Small intestine (tissue), 7 donors: ENCODE results near the gene GRID2IP. TPM values are rescaled to one million over a fixed set of nuclear protein-coding genes. Genes with fewer than 3 reads are reported as not detected.
A peak's percentile ranks its signal among the peaks of the same experiment; 100 is the strongest.
"Not testable (repeated sequence)": the region's sequence is repeated elsewhere in the genome, so short reads cannot be mapped to it uniquely, and the experiment has no call there.

Source experiments
- DNase-seq, 2 donors: peaks; one replicate each; pipeline versions ENCODE4 v3.0.0 to v3.0.0-alpha.2; 2013
- FAIRE-seq: peaks from 2 replicates; lab custom pipeline; 2012; peaks lifted over from hg19 to GRCh38; lab: Jason Lieb, UNC
- H3K27ac ChIP-seq, 3 donors: one replicate each; pipeline ENCODE4 v1.5.1; 2013; ENCODE audit warnings: low read length in 2 of 3, mild to moderate bottlenecking in 2 of 3, control low read depth in 1 of 3, inconsistent platforms in 1 of 3, low read depth in 1 of 3, moderate library complexity in 1 of 3
- H3K27me3 ChIP-seq, 3 donors: one replicate each; pipeline ENCODE4 v1.6.1; 2013; ENCODE audit warnings: low read length in 3 of 3, inconsistent platforms in 1 of 3; ENCODE audit not compliant: control insufficient read depth in 3 of 3, insufficient read depth in 3 of 3
- H3K36me3 ChIP-seq, 3 donors: one replicate each; pipeline ENCODE4 v1.6.1; 2013; ENCODE audit warnings: low read length in 3 of 3, inconsistent platforms in 1 of 3, low read depth in 1 of 3, mild to moderate bottlenecking in 1 of 3, moderate library complexity in 1 of 3; ENCODE audit not compliant: control insufficient read depth in 3 of 3, insufficient read depth in 2 of 3
- H3K4me1 ChIP-seq, 3 donors: one replicate each; pipeline ENCODE4 v1.6.1; 2013; ENCODE audit warnings: low read length in 2 of 3, inconsistent platforms in 1 of 3, low read depth in 1 of 3, mild to moderate bottlenecking in 1 of 3, moderate library complexity in 1 of 3; ENCODE audit not compliant: control insufficient read depth in 3 of 3, insufficient read depth in 2 of 3
- H3K4me3 ChIP-seq, 3 donors: one replicate each; pipeline ENCODE4 v1.5.1; 2013; ENCODE audit warnings: low read length in 3 of 3, control low read depth in 1 of 3, inconsistent platforms in 1 of 3, low read depth in 1 of 3, mild to moderate bottlenecking in 1 of 3, moderate library complexity in 1 of 3
- H3K9me3 ChIP-seq, 2 donors: one replicate each; pipeline ENCODE4 v1.6.1; 2013; ENCODE audit warnings: low read depth in 1 of 2, low read length in 1 of 2; ENCODE audit not compliant: control insufficient read depth in 2 of 2, insufficient read depth in 1 of 2
- WGBS, 3 donors: extraction: QIAGEN DNeasy Blood & Tissue Kit; methylation state at CpG; one replicate each; pipeline ENCODE4 v1.1.7; 2013; 5-methylcytosine and 5-hydroxymethylcytosine counted together
- polyA plus RNA-seq, 4 donors: library from polyadenylated mRNA; stranded (reverse) in 3 of 4; unstranded in 1 of 4; fragments of 200-250 nt in 3 of 4; fragments of 120-200 nt in 1 of 4; gene quantifications; one replicate each; pipeline versions ENCODE4 v1.2.1 to v1.2.3, GENCODE V29; 2013
- donor health status: healthy with polysubstance abuse.
- donor health status: control.
- donor health status: control.
- donor health status: Bipolar disorder and iron deficiency.
- donor health status: healthy.

GRID2IP gene
- polyA plus RNA-seq, 4 donors, result 0.22 to 0.90 (median 0.34) TPM; not detected in 1

GRCh38 chr7:6461946-6462550 lies 89.2 kb downstream of the GRID2IP start:
- DNase-seq, result no peak
- 80 to 97% (median 91%) methylated on average over 4 of the region's 4 CpGs for WGBS, 3 donors
- Histone ChIP-seq H3K9me3 (peaks cover 0 to 9% of the 10 kb centered on the region in 2 donors), H3K27ac (no peak overlapping the region), H3K4me1 (no peaks in the 10 kb centered on the region), H3K36me3 (peaks cover 17 to 44% (median 22%) of the 10 kb centered on the region in 3 donors), H3K4me3 (no peak overlapping the region), H3K27me3 (no peaks in the 10 kb centered on the region)
- FAIRE-seq, result no peak

- 16 to 66% (median 49%) methylated on average over 11 of the region's 11 CpGs for whole genome bisulfite sequencing, 3 donors
- no peaks in the 10 kb centered on the region for H3K27me3 ChIP-seq
- no peak for FAIRE-seq
- no peaks in the 10 kb centered on the region for H3K9me3 ChIP-seq
- H3K36me3 ChIP-seq, result peaks cover 13 to 36% (median 16%) of the 10 kb centered on the region in 3 donors
- no peak overlapping the region for H3K4me3 ChIP-seq
- H3K27ac ChIP-seq, result peak overlapping the region in 2 of 3 donors; percentile 3 to 41
- H3K4me1 ChIP-seq, result no peaks in the 10 kb centered on the region
- peak in 1 of 2 donors; percentile 62 for DNase-seq
Observed at GRCh38 chr7:6460990-6461584, 90.2 kb downstream of the GRID2IP start.

- Histone ChIP-seq H3K36me3 (peaks cover 8 to 32% (median 8%) of the 10 kb centered on the region in 3 donors), H3K9me3 (no peaks in the 10 kb centered on the region), H3K27me3 (no peaks in the 10 kb centered on the region), H3K4me1 (no peaks in the 10 kb centered on the region), H3K4me3 (no peak overlapping the region), H3K27ac (peak overlapping the region in 1 of 3 donors; percentile 3)
- FAIRE-seq (no peak), DNase-seq (no peak)
- 46 to 73% (median 59%) methylated on average over 6 of the region's 6 CpGs for WGBS, 3 donors
Observed at GRCh38 chr7:6460303-6460702, 91.0 kb downstream of the GRID2IP start.

DNA sequence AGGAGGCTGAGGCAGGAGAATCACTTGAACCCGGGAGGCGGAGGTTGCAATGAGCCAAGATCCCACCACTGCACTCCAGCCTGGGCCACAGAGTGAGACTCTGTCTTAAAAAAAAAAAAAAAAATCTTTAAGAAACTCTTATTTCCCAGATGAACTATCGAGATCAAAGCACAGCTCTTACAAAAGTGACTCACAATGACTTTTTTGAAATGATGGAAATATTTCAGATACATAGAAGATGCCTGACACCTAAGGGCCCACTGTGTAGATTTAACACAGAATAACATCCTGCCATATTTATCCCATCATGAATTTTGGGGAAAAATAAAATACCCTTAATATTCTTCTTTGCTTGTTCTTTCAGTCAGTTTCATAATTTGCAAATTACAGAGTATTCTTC lies 92.6 kb downstream of the GRID2IP start:
- not testable (repeated sequence) for H3K4me3 ChIP-seq, DNase-seq, FAIRE-seq, H3K27ac ChIP-seq, H3K9me3 ChIP-seq, H3K4me1 ChIP-seq, H3K27me3 ChIP-seq
- peaks cover 5 to 24% (median 8%) of the 10 kb centered on the region in 3 donors for H3K36me3 ChIP-seq
- 86 to 89% (median 86%) methylated on average over 3 of the region's 3 CpGs for WGBS, 3 donors

DNA sequence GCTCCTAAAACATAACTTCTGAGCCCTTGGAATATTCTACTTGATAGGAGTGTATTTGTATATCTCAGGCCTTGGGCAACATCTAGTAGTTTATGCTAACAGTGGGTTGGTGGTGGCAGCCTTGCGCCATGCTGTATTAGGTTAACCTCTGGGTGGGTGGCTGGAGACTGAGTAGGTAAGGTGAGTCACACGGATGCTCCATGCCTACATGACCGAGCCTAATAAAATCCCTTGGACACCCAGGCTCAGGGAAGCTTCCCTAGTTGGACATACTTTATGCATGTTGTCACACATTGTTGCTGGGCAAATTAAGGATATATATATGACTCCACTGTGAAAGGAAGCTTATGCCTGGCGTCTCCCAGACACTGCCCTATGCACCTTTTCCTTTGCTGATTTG lies 97.5 kb downstream of the GRID2IP start:
- DNase-seq (no peak), FAIRE-seq (no peak)
- H3K36me3 ChIP-seq, result no peaks in the 10 kb centered on the region
- H3K27me3 ChIP-seq, result no peaks in the 10 kb centered on the region
- peaks cover 0 to 11% (median 0%) of the 10 kb centered on the region in 3 donors for H3K4me1 ChIP-seq
- 78 to 90% (median 81%) methylated on average over 4 of the region's 4 CpGs for WGBS, 3 donors
- H3K27ac ChIP-seq, result no peak overlapping the region
- no peaks in the 10 kb centered on the region for H3K9me3 ChIP-seq
- H3K4me3 ChIP-seq, result no peak overlapping the region

- no peak overlapping the region for H3K4me3 ChIP-seq
- no peaks in the 10 kb centered on the region for H3K36me3 ChIP-seq
- H3K4me1 ChIP-seq, result peaks cover 0 to 13% (median 0%) of the 10 kb centered on the region in 3 donors
- H3K27me3 ChIP-seq, result no peaks in the 10 kb centered on the region
- WGBS, 3 donors, result 27 to 56% (median 43%) methylated on average over 6 of the region's 6 CpGs
- DNase-seq, result peak; percentile 54 to 56
- H3K27ac ChIP-seq, result peak overlapping the region in 1 of 3 donors; percentile 15
- FAIRE-seq, result no peak
- no peaks in the 10 kb centered on the region for H3K9me3 ChIP-seq
Observed at GRCh38 chr7:6451224-6451705, 100.0 kb downstream of the GRID2IP start.

- FAIRE-seq, H3K9me3 ChIP-seq, H3K27ac ChIP-seq, H3K27me3 ChIP-seq, H3K4me3 ChIP-seq, H3K36me3 ChIP-seq: not testable (repeated sequence)
- DNase-seq, result peak in 1 of 2 donors; percentile 27
- peaks cover 0 to 13% (median 0%) of the 10 kb centered on the region in 3 donors for H3K4me1 ChIP-seq
- WGBS, 3 donors, result 37 to 70% (median 46%) methylated on average over 8 to 9 of the region's 10 CpGs
Observed at GRCh38 chr7:6450591-6450990, 100.7 kb downstream of the GRID2IP start.

DNA sequence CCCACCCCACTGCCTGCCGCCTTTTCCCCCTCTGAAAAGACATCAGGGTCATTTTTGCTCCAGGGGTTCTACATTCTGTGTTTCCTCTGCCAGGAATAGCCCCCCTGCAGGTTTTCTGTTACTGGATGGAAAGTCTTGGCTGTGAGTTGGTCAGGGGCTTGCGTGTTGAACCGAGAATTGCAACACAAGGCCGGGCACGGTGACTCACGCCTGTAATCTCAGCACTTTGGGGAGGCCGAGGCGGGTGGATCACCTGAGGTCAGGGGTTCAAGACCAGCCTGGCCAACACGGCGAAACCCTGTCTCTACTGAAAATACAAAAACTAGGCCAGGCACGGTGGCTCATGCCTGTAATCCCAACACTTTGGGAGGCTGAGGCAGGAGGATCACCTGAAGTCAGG lies 101.4 kb downstream of the GRID2IP start:
- WGBS, 3 donors, result 37 to 76% (median 44%) methylated on average over 4 to 11 of the region's 11 CpGs
- FAIRE-seq, H3K27me3 ChIP-seq, H3K36me3 ChIP-seq, H3K4me3 ChIP-seq, H3K9me3 ChIP-seq, H3K27ac ChIP-seq: not testable (repeated sequence)
- peak in 1 of 2 donors; percentile 28 for DNase-seq
- H3K4me1 ChIP-seq, result peaks cover 0 to 13% (median 0%) of the 10 kb centered on the region in 3 donors
